Epithelial cell of proximal tubule (primary cell): Measurements from ENCODE around the gene FNDC8. TPM values are rescaled to one million over a fixed set of nuclear protein-coding genes. Genes with fewer than 3 reads are reported as not detected.

Experiments
- DNase-seq: peaks from one replicate; pipeline ENCODE4 v3.0.0-alpha.2; 2011; ENCODE audit warnings: low read depth
- H3K4me3 ChIP-seq: 2 replicates; pipeline ENCODE4 v1.5.1; 2011; ENCODE audit warnings: low read depth, mild to moderate bottlenecking, low read length
- CTCF ChIP-seq: conservative IDR thresholded peaks from 2 replicates; pipeline ENCODE4 v1.5.1; 2012; ENCODE audit warnings: low read depth, mild to moderate bottlenecking, low read length
- total RNA-seq: library from RNA; depleted of rRNA; stranded (reverse); fragments of >200 nt; gene quantifications from 2 replicates; pipeline ENCODE4 v1.2.3, GENCODE V29; 2015

The FNDC8 gene
- total RNA-seq: not detected in 2 replicates

DNA sequence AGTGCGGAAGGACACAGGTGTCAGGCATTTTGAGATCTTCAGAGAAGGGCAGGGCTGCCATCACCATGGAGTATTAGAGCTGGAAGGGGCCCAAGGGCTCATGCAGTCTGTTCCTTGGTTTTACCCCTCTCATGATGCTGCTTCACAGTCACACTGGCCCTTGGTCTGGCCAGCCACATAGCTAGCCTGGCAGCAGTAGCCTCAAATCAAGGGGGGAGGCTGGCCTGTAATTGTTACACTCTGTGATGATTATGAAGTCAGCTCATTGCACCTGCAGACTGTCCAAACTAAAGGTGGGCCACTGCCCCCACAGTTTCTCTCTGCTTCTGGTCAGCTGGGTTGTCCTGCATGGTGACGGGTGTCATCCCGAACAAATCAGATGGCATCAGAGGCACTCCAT lies at the start of gene FNDC8:
Gene FNDC8, plus strand, starts transcription at position 301 of the 400 bp plus-strand sequence. Its CDS starts 79 bp downstream, at position 380.
- no peak within 1 kb of the TSS for H3K4me3 ChIP-seq
- no peak for TF ChIP-seq CTCF
- no peak for DNase-seq

GRCh38 chr17:35073183-35073790 lies 48.1 kb upstream of the FNDC8 start:
- DNase-seq: no peak
- no peak for TF ChIP-seq CTCF
- no peak overlapping the region for H3K4me3 ChIP-seq

GRCh38 chr17:35073991-35074627 lies 47.3 kb upstream of the FNDC8 start:
- TF ChIP-seq CTCF: no peak
- no peak overlapping the region for H3K4me3 ChIP-seq
- no peak for DNase-seq

DNA sequence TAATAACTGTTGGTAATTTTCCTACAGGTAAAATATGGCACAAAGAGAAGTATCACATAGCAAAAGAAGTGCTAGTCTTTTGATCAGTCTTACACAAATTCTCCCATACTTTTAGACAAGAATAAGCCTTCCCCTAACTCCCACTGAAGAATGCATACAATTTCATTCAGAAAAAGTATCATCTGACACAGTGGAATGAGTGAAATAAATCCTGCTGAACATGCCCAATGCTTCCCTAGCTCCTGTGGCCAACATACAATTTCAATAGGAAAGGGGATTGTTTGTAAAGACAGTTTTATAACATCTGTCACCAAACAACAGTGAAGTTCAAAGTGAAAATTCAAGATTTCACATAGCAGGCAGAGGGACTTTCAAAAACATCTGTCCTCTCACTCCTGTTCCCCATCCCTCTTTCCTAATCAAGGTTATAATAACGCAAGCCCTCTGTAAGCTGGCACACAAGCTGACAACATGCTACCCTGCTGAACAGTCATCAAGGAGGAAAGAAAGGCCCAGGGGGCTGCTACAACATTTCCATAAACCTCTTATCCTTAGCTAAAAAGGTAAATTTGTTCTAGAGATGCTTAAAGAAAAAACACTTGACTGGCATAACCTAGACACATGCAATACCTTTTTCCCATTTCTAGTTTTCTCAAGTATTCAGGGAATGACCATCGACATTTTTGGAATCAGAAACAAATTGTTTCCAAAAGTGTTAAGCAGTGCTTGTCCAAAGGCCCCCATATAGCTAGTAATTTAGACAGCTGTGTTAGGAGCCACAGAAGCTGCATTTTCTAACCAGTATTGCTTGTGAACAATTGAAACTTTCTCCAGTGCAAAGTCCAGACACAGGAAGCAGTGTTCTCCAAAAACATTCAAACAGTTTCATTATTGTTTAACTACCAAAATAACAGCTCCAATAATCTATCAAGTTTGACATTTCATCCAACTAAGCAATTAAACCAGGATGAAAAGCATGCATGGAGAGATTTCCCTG lies 46.4 kb upstream of the FNDC8 start:
- peak overlapping the region; percentile 12 for H3K4me3 ChIP-seq
- TF ChIP-seq CTCF: no peak
- DNase-seq: no peak

DNA sequence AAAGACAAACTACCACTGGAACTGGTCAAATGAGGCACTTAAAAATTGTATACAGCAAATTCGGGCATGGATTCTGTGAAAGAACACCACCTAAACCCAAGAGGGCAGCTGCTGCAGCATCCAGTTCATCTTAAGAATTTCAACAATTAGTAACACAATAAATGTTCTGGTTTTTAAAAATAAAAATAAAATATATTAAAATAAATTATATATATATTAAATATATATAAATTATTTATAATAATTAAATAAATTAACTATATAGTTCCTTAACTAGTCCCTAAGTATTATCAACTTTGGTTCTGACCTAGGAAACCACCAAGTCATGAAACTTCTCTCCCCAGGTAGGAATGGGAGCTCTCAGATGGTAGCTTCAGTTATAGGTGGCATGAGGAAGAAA lies 44.5 kb upstream of the FNDC8 start:
- no peak overlapping the region for H3K4me3 ChIP-seq
- TF ChIP-seq CTCF: no peak
- no peak for DNase-seq

- TF ChIP-seq CTCF: no peak
- H3K4me3 ChIP-seq: no peak overlapping the region
- DNase-seq: no peak
These were observed 41.6 kb upstream of the FNDC8 start for GRCh38 chr17:35079547-35080423.
